HEK293T (cell line): Measurements from ENCODE around the gene PHF20.

Source experiments
- BHLHE40 ChIP-seq: fragments of 450-650 bp; IDR thresholded peaks from 2 replicates; pipeline ENCODE4 v1.6.1; 2016; ENCODE audit warnings: mild to moderate bottlenecking, moderate library complexity, borderline replicate concordance
- ELF4 ChIP-seq: fragments of 450-650 bp; IDR thresholded peaks from 2 replicates; pipeline ENCODE4 v1.6.1; 2017; ENCODE audit warnings: antibody characterized with exemption
- NFRKB ChIP-seq: fragments of 450-650 bp; IDR thresholded peaks from 2 replicates; pipeline ENCODE4 v1.6.1; 2016; ENCODE audit warnings: mild to moderate bottlenecking, moderate library complexity
- PKNOX1 ChIP-seq: fragments of 450-650 bp; IDR thresholded peaks from 2 replicates; pipeline ENCODE4 v1.6.1; 2016
- SP1 ChIP-seq: fragments of 450-650 bp; IDR thresholded peaks from 2 replicates; pipeline ENCODE4 v1.6.1; 2017

GRCh38 chr20:35974256-35974655 is 202.4 kb downstream of the PHF20 start:
- TF ChIP-seq ELF4, result no peak
- TF ChIP-seq BHLHE40, result no peak
- no peak for TF ChIP-seq SP1
- TF ChIP-seq PKNOX1, result no peak
- TF ChIP-seq NFRKB, result no peak
